Measurements from ENCODE around the gene CHSY1. TPM values are rescaled to one million over a fixed set of nuclear protein-coding genes. Genes with fewer than 3 reads are reported as not detected.

The CHSY1 gene, protein sequence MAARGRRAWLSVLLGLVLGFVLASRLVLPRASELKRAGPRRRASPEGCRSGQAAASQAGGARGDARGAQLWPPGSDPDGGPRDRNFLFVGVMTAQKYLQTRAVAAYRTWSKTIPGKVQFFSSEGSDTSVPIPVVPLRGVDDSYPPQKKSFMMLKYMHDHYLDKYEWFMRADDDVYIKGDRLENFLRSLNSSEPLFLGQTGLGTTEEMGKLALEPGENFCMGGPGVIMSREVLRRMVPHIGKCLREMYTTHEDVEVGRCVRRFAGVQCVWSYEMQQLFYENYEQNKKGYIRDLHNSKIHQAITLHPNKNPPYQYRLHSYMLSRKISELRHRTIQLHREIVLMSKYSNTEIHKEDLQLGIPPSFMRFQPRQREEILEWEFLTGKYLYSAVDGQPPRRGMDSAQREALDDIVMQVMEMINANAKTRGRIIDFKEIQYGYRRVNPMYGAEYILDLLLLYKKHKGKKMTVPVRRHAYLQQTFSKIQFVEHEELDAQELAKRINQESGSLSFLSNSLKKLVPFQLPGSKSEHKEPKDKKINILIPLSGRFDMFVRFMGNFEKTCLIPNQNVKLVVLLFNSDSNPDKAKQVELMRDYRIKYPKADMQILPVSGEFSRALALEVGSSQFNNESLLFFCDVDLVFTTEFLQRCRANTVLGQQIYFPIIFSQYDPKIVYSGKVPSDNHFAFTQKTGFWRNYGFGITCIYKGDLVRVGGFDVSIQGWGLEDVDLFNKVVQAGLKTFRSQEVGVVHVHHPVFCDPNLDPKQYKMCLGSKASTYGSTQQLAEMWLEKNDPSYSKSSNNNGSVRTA
- total RNA-seq = 65.1 to 71.6 TPM (median 69.3 TPM) in 3 replicates

DNA sequence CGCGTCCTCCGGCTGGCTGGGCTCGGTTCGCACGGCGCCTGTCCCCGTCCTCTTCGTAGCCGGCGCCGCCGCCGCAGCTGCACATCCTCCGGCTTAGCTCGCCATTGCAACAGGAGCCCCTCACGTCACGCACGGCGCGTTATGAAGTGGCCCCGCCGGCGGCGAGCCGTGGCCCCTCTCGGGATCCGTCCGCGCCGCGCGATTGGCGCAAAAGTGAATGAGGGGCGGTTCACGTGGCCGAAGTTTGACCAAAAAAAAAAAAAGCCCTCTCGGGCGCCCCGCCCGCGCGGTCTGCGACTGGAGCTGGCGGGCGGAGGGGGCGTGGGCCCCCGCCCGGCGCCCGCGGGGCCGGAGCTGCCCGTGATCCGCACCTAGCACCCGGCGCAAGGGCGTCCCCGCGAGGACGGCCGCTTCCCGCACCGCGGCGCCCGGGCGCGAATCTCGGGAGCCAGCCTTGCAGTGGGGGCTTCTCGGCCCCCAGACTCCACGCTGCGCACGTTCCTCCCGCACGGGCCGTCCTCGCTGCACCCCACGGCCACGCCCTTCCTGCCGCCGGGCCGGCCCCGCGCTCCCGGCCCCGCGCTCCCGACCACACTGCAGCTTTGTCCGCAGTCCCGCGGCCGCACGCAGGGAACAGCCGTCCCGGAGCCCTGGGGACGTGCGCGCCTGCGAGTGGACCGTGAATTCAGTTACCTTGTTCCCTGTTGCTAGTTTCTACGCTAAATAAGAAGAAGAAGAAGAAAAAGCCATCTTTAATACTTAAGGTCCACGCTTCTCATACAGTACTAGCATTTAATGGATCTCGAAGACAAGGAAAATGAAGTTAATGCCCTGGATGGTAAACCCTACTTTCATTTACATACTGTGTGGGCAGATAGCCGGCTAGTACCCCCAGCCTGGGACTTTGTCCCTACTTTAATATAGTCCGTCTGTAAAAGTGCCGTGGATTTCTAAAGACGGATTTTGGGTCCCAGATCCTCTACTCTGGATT is at the start of gene CHSY1:
Gene CHSY1, minus strand, starts transcription at position 219 of the 991 bp plus-strand sequence. CDS start 592 bp downstream, outside the sequence.
- Mint-ChIP-seq H3K9me3 (no peaks in the 10 kb centered on the region), H3K36me3 (peaks cover 2% of the 10 kb centered on the region), H3K27ac (peak within 1 kb of the TSS; percentile 96), H3K4me1 (peaks cover 43% of the 10 kb centered on the region), H3K27me3 (ENCODE audit: low read depth) (no peaks in the 10 kb centered on the region), H3K4me3 (peak within 1 kb of the TSS; percentile 93)
- TF ChIP-seq CTCF (IDR thresholded peaks at IDR 0.05; ENCODE audit: unreplicated experiment) = no peak
- peak; percentile 74 to 90 for DNase-seq (ENCODE audit: low spot score in 2 of 2, unreplicated experiment in 2 of 2)

GRCh38 chr15:101296418-101297405 is 44.9 kb upstream of the CHSY1 start:
- Mint-ChIP-seq H3K27me3 (ENCODE audit: low read depth) (no peaks in the 10 kb centered on the region), H3K4me1 (peaks cover 36% of the 10 kb centered on the region), H3K36me3 (no peaks in the 10 kb centered on the region), H3K27ac (peak overlapping the region; percentile 82), H3K9me3 (no peaks in the 10 kb centered on the region), H3K4me3 (peak overlapping the region; percentile 93)
- no peak for TF ChIP-seq CTCF (IDR thresholded peaks at IDR 0.05; ENCODE audit: unreplicated experiment)
- no peak for DNase-seq (ENCODE audit: low spot score in 2 of 2, unreplicated experiment in 2 of 2)

DNA sequence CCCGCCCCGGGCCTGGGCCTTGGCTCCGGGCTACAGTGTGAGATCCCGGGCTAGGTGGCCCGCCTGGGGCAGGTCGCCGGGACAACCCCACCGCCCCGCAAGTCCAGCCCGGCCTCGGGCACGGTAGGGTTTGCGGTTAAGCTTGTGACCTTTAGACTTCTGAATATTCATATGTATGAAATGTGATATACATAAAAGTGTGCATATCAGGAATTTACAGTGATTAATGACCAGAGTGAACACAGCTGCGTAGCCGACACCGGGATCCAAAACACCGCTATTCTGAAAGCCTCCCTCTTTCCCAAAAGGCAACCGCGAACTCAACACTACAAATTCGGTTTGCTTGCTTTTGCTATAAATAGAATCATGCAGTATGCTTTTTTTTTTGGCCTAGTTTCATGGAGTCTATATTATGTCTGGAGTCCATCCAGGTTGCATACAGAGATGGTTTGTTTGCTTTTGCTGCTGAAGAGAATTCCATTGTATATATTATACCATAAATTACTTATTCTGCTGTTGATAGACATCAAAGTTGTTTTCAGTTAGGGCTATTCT is 43.8 kb upstream of the CHSY1 start:
- Mint-ChIP-seq H3K27ac (peak overlapping the region; percentile 96), H3K9me3 (no peaks in the 10 kb centered on the region), H3K4me3 (peak overlapping the region; percentile 93), H3K4me1 (peaks cover 39% of the 10 kb centered on the region), H3K36me3 (peaks cover 2% of the 10 kb centered on the region), H3K27me3 (ENCODE audit: low read depth) (no peaks in the 10 kb centered on the region)
- DNase-seq (ENCODE audit: low spot score in 2 of 2, unreplicated experiment in 2 of 2) = no peak
- no peak for TF ChIP-seq CTCF (IDR thresholded peaks at IDR 0.05; ENCODE audit: unreplicated experiment)

DNA sequence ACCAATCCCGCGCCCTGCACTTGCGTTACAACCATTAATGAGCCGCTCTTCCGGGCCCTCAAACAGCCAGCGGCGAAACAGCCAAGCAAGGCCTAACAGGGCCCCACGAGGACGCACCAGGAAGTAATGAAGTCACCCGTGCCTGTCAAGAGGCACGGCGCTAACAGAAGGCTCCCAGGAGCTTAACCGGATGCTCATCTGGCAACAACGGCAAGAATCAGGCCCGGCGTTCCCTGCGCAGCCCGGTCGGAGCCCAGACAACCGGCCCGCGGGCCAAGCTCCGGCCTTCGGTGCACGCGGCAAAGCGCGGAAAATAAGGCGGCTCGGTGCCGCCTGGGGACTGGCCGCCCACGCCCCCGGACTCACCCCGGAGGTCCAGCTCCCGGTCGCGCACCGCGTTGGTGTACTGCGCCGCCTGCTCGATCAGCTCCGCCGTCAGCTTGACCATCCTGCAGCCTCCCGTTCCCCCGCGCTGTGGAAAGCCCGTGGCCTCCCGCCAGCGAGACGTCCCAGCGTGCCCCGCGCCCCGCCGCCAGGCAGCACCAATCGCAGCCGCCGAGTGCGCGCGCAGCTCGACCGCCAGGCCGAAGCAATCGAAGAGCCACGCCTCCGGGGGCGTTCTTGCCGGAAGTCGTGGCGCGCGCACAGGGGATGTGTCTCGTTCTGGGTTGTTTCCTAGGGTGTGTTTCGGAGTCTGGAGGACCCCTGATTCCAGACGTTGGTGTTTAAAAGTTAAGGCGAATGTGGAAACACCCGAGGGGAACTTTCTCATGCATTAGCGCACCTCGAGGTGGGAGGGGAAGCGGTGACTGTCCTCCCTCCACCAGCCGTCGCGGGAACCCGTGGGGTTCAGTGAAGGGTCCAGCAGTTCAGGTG is 43.1 kb upstream of the CHSY1 start, which contains the start of gene SNRPA1:
Gene SNRPA1, minus strand, starts transcription at position 518 of the 876 bp plus-strand sequence. Its CDS starts 70 bp downstream, at position 448.
- H3K4me3 Mint-ChIP-seq = peak within 1 kb of the TSS; percentile 93
- peak within 1 kb of the TSS; percentile 96 for H3K27ac Mint-ChIP-seq
- H3K9me3 Mint-ChIP-seq = no peaks in the 10 kb centered on the region
- no peak for TF ChIP-seq CTCF (IDR thresholded peaks at IDR 0.05; ENCODE audit: unreplicated experiment)
- H3K27me3 Mint-ChIP-seq (ENCODE audit: low read depth) = no peaks in the 10 kb centered on the region
- peaks cover 39% of the 10 kb centered on the region for H3K4me1 Mint-ChIP-seq
- peak; percentile 98 for DNase-seq (ENCODE audit: low spot score in 2 of 2, unreplicated experiment in 2 of 2)
- H3K36me3 Mint-ChIP-seq = peaks cover 2% of the 10 kb centered on the region
